ENCODE measurements around the gene LAMA5. TPM values are rescaled to one million over a fixed set of nuclear protein-coding genes. Genes with fewer than 3 reads are reported as not detected.
"Not testable (repeated sequence)": the region's sequence is repeated elsewhere in the genome, so short reads cannot be mapped to it uniquely, and the experiment has no call there.

LAMA5 gene
- total RNA-seq, 1 donor from 2014 or later: 79.6 TPM

GRCh38 chr20:62376112-62377063, 9.3 kb upstream of the LAMA5 start:
- intact Hi-C loops (cut with DNase I): no loop called here
- peak; percentile 83 for ATAC-seq (ENCODE audit: poor library complexity)
- DNase-seq: peak; percentile 69

GRCh38 chr20:62374331-62375152, 7.4 kb upstream of the LAMA5 start:
- DNase-seq: no peak
- intact Hi-C loops (cut with DNase I): no loop called here
- ATAC-seq (ENCODE audit: poor library complexity): no peak

- intact Hi-C loops (cut with DNase I); ATAC-seq (ENCODE audit: poor library complexity); DNase-seq: not testable (repeated sequence)
Measured at GRCh38 chr20:62373631-62374179, 6.6 kb upstream of the LAMA5 start.

- no peak for DNase-seq
Measured at GRCh38 chr20:62372042-62372993, 5.2 kb upstream of the LAMA5 start.

GRCh38 chr20:62371588-62372041, 4.5 kb upstream of the LAMA5 start:
- DNase-seq (no peak), ATAC-seq (ENCODE audit: poor library complexity) (no peak)
- intact Hi-C loops (cut with DNase I): no loop called here

More at GRCh38 chr20:62372042-62372993, 5.2 kb upstream of the LAMA5 start:
- no peak for ATAC-seq (ENCODE audit: poor library complexity)
- intact Hi-C loops (cut with DNase I): no loop called here

GRCh38 chr20:62370807-62371587, 3.9 kb upstream of the LAMA5 start:
- intact Hi-C loops (cut with DNase I): no loop called here
- ATAC-seq (ENCODE audit: poor library complexity): no peak
- no peak for DNase-seq

- no peak for DNase-seq
- intact Hi-C loops (cut with DNase I): no loop called here
- ATAC-seq (ENCODE audit: poor library complexity): no peak
Measured at GRCh38 chr20:62370115-62370806, 3.1 kb upstream of the LAMA5 start.

- ATAC-seq (ENCODE audit: poor library complexity): no peak
- no peak for DNase-seq
- intact Hi-C loops (cut with DNase I): no loop called here
Measured at GRCh38 chr20:62369815-62370114, 2.7 kb upstream of the LAMA5 start.

GRCh38 chr20:62368976-62369814, 2.1 kb upstream of the LAMA5 start:
- intact Hi-C loops (cut with DNase I): no loop called here
- ATAC-seq (ENCODE audit: poor library complexity) (peak; percentile 1), DNase-seq (no peak)

GRCh38 chr20:62368392-62368975, 1.4 kb upstream of the LAMA5 start:
- intact Hi-C loops (cut with DNase I): no loop called here
- DNase-seq: no peak
- no peak for ATAC-seq (ENCODE audit: poor library complexity)

GRCh38 chr20:62367633-62368391, 700 bp upstream of the LAMA5 start:
- DNase-seq: peak; percentile 43
- intact Hi-C loops (cut with DNase I): no loop called here

GRCh38 chr20:62366370-62367135, 559 bp downstream of the LAMA5 start:
- ATAC-seq (ENCODE audit: poor library complexity): peak; percentile 3
- intact Hi-C loops (cut with DNase I): no loop called here
- peak; percentile 65 for DNase-seq

More at GRCh38 chr20:62367633-62368391, 700 bp upstream of the LAMA5 start:
- peak; percentile 29 for ATAC-seq (ENCODE audit: poor library complexity)

- DNase-seq (peak; percentile 43), ATAC-seq (ENCODE audit: poor library complexity) (peak; percentile 19)
- intact Hi-C loops (cut with DNase I): no loop called here
Measured at GRCh38 chr20:62365814-62366369, 1.2 kb downstream of the LAMA5 start.

Data from Right ventricle myocardium superior (tissue), 1 donor.